GM23248 (cell line): ENCODE data around the gene GNB2.

Experiments used
- EZH2 ChIP-seq: fragments of 200-600 bp; sonication (generic); IDR thresholded peaks from 2 replicates; pipeline ENCODE4 v1.6.1; 2018; ENCODE audit warnings: antibody characterized with exemption, mild to moderate bottlenecking; ENCODE audit not compliant: insufficient read depth, poor library complexity, severe bottlenecking
- EZH2phosphoT487 ChIP-seq: fragments of 200-600 bp; sonication (generic); IDR thresholded peaks from 2 replicates; pipeline ENCODE4 v1.6.1; 2018; ENCODE audit warnings: antibody characterized with exemption, moderate library complexity, mild to moderate bottlenecking, low read depth; ENCODE audit not compliant: insufficient read depth

DNA sequence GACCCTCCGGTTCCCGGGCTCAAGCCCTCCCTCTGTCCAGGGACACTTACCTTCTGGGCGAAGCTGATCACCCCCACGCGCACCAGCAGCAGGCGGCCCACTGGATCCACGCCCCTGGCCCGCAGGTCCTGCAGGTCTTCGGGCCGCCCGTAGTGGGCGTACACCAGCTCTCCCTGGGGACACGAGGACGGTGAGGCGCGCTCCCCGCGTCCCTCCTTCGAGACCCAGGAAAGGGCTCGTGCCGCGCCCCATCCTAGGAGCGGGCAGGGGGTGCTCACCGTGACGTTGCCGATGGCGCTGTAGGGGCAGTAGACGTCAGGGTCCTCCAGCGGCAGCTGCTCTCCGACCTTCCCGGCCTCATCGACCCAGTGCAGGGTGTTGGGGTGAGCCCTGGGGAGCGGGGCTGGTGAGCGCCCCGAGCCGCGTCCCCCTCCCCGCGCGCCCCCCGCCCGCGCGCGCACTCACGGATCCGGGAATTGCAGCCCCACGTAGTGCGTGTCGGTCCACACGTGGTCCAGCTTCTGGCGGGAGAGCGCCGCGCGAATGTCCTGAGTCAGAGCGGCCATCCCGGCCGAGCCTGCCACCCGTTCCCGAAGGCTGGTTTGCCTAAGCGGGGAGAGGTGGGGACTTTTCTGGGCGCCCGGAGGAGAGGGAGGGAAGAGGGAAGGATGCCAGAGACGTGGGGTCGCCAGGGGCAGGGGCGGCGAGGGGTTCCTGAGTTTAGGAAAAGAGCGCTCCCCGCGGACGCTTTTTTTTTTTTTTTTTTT, 40.4 kb upstream of the GNB2 start:
- TF ChIP-seq EZH2 (peak; percentile 64), EZH2phosphoT487 (no peak)
